ENCODE measurements around the gene TRIM9. TPM values are rescaled to one million over a fixed set of nuclear protein-coding genes. Genes with fewer than 3 reads are reported as not detected.
A peak's percentile ranks its signal among the peaks of the same experiment; 100 is the strongest.

The TRIM9 gene
- total RNA-seq, 4 donors from 2014 or later, result 2.4 to 7.6 (median 3.4) TPM

GRCh38 chr14:51073731-51074130 lies 21.2 kb downstream of the TRIM9 start:
- Histone ChIP-seq H3K4me1 (peaks cover 3 to 4% of the 10 kb centered on the region in 2 donors), H3K4me3 (no peak overlapping the region), H3K36me3 (no peaks in the 10 kb centered on the region), H3K27ac (peak overlapping the region; percentile 60 to 74), H3K27me3 (no peaks in the 10 kb centered on the region), H3K9me3 (no peaks in the 10 kb centered on the region)
- no peak for TF ChIP-seq CTCF (IDR thresholded peaks at IDR 0.05)
- no peak for TF ChIP-seq POLR2A (IDR thresholded peaks at IDR 0.05)
- DNase-seq, result peak; percentile 57 to 71
- intact Hi-C loops (cut with DNase I; ENCODE audit: low total_unique reads), result no loop called here

DNA sequence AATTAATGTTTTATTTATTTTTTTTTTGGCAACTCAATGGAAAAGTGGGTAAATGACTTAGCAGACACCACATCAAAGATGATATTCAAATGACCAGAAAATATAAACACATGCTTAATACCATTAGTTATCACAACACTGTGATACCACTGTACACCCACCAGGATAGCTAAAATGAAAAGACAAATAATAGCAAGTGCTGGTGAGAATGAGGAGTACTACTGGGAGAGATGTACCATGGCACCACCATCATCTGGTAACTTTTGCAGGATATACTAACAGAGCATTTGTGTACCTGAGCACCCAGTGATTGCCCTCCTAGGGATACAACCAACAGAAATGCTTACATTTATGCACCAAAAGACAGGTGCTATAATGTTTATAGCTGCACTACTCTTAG lies 21.9 kb downstream of the TRIM9 start:
- intact Hi-C loops (cut with DNase I; ENCODE audit: low total_unique reads), result no loop called here
- no peak for TF ChIP-seq CTCF (IDR thresholded peaks at IDR 0.05)
- no peak for TF ChIP-seq POLR2A (IDR thresholded peaks at IDR 0.05)

GRCh38 chr14:51071857-51072256 lies 23.0 kb downstream of the TRIM9 start:
- H3K9me3 ChIP-seq, result no peaks in the 10 kb centered on the region
- H3K36me3 ChIP-seq, result no peaks in the 10 kb centered on the region
- peak overlapping the region; percentile 52 to 74 for H3K27ac ChIP-seq
- H3K27me3 ChIP-seq, result no peaks in the 10 kb centered on the region
- peaks cover 3 to 4% of the 10 kb centered on the region in 2 donors for H3K4me1 ChIP-seq
- no peak overlapping the region for H3K4me3 ChIP-seq
- intact Hi-C loops (cut with DNase I; ENCODE audit: low total_unique reads), result no loop called here
- peak; percentile 33 to 40 for DNase-seq
- TF ChIP-seq CTCF (IDR thresholded peaks at IDR 0.05) (no peak), POLR2A (IDR thresholded peaks at IDR 0.05) (no peak)

More for the DNA sequence above, 21.9 kb downstream of the TRIM9 start:
- peak overlapping the region; percentile 51 to 74 for H3K27ac ChIP-seq
- DNase-seq, result no peak
- H3K27me3 ChIP-seq, result no peaks in the 10 kb centered on the region
- H3K4me3 ChIP-seq, result no peak overlapping the region
- H3K9me3 ChIP-seq, result no peaks in the 10 kb centered on the region
- H3K4me1 ChIP-seq, result peaks cover 3 to 4% of the 10 kb centered on the region in 2 donors
- H3K36me3 ChIP-seq, result no peaks in the 10 kb centered on the region

DNA sequence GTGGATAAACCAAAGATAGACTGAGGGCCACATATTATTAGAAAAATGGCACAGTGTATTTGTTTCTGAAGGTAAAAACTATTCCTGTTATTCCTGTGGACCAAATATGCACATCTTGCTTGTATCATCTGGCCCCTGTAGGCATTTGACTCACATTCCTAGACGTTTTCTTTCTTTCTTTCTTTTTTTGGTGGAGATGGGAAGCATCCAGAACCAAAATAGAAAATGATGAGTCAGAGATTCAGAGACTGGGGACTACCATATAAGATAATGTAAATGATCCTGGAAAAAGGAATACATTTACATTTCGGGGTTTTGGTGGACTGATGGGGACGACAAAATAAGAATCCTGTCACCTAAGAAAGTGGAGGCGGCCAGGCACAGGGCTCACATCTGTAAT lies 24.2 kb downstream of the TRIM9 start:
- Histone ChIP-seq H3K27ac (peak overlapping the region in 1 of 2 donors; percentile 74), H3K9me3 (no peaks in the 10 kb centered on the region), H3K4me1 (peaks cover 3 to 4% of the 10 kb centered on the region in 2 donors), H3K27me3 (no peaks in the 10 kb centered on the region), H3K36me3 (no peaks in the 10 kb centered on the region), H3K4me3 (no peak overlapping the region)
- intact Hi-C loops (cut with DNase I; ENCODE audit: low total_unique reads), result no loop called here
- DNase-seq, result no peak
- no peak for TF ChIP-seq POLR2A (IDR thresholded peaks at IDR 0.05)
- no peak for TF ChIP-seq CTCF (IDR thresholded peaks at IDR 0.05)

GRCh38 chr14:51069055-51069454 lies 25.9 kb downstream of the TRIM9 start:
- H3K27me3 ChIP-seq, result no peaks in the 10 kb centered on the region
- peaks cover 3 to 4% of the 10 kb centered on the region in 2 donors for H3K4me1 ChIP-seq
- DNase-seq, result no peak
- no peak overlapping the region for H3K4me3 ChIP-seq
- no peaks in the 10 kb centered on the region for H3K36me3 ChIP-seq
- no peak for TF ChIP-seq CTCF (IDR thresholded peaks at IDR 0.05)
- TF ChIP-seq POLR2A (IDR thresholded peaks at IDR 0.05), result no peak
- H3K9me3 ChIP-seq, result no peaks in the 10 kb centered on the region
- intact Hi-C loops (cut with DNase I; ENCODE audit: low total_unique reads), result no loop called here
- H3K27ac ChIP-seq, result peak overlapping the region in 1 of 2 donors; percentile 74
